SU-DHL-6 (cell line): ENCODE data around the gene SLAIN1.

Experiments used
- EZH2phosphoT487 ChIP-seq: fragments of 200-600 bp; sonication (generic), shearing (Covaris generic); conservative IDR thresholded peaks from 2 replicates; pipeline ENCODE4 v1.6.1; 2018; ENCODE audit warnings: mild to moderate bottlenecking, antibody characterized with exemption, low read length, moderate library complexity, mixed read lengths
- TF ChIP-seq, protein P1 (sequence below): fragments of 200-600 bp; sonication (generic); IDR thresholded peaks from one replicate; pipeline ENCODE4 v1.5.1; 2017; ENCODE audit warnings: antibody characterized with exemption, mild to moderate bottlenecking, low read length, moderate library complexity; ENCODE audit not compliant: insufficient read depth, poor library complexity, severe bottlenecking

DNA sequence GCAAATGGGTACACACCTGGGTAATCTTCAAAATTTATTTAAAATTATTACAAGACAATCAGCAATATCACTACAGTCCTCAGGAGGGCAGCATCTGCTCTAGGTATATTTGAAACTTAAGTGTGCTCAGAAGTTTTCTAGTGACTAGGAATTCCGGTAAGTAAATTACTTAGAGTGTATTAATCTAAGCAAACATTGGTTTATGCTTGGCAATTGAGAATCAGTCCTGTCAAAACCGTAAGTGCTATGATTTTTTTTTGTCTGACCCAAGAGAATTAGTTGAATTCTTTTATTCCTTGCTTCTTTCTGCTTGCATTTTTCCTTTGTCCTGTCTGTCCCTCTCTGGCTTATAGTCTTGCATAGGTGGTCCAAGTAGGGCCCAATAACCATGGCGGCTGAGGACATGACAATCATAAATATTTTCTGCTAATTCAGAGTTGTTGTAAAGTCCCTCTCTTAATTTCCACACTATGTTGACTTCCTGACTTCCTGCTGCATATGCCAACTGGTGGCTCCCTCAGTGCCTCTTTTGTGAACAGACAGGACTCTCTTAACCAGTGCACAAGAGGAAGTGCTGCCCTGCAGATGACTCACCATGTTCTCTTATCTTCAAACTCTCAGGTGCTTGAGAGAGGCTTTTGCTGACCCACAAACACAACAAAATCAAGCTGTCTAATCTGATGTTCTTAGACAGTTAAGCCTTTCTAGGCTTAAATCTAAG, 82.2 kb downstream of the SLAIN1 start:
- TF ChIP-seq, protein P1, sequence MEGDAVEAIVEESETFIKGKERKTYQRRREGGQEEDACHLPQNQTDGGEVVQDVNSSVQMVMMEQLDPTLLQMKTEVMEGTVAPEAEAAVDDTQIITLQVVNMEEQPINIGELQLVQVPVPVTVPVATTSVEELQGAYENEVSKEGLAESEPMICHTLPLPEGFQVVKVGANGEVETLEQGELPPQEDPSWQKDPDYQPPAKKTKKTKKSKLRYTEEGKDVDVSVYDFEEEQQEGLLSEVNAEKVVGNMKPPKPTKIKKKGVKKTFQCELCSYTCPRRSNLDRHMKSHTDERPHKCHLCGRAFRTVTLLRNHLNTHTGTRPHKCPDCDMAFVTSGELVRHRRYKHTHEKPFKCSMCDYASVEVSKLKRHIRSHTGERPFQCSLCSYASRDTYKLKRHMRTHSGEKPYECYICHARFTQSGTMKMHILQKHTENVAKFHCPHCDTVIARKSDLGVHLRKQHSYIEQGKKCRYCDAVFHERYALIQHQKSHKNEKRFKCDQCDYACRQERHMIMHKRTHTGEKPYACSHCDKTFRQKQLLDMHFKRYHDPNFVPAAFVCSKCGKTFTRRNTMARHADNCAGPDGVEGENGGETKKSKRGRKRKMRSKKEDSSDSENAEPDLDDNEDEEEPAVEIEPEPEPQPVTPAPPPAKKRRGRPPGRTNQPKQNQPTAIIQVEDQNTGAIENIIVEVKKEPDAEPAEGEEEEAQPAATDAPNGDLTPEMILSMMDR, result peak; percentile 51
- no peak for TF ChIP-seq EZH2phosphoT487
